Ectodermal cell (in vitro differentiated cells): Measurements from ENCODE around the gene ZNF80.

ENCODE experiments used
- H3K27ac ChIP-seq: 2 replicates; pipeline ENCODE4 v1.7.0; 2013; ENCODE audit warnings: mild to moderate bottlenecking, low read depth, low read length; ENCODE audit not compliant: insufficient read depth, poor library complexity, severe bottlenecking
- H3K27me3 ChIP-seq: 2 replicates; pipeline ENCODE4 v1.7.0; 2013; ENCODE audit warnings: mild to moderate bottlenecking, low read length; ENCODE audit not compliant: insufficient read depth, control insufficient read depth, poor library complexity, severe bottlenecking
- H3K36me3 ChIP-seq: one replicate; pipeline ENCODE4 v1.7.0; 2013; ENCODE audit warnings: low read length; ENCODE audit not compliant: control insufficient read depth, insufficient read depth
- H3K4me1 ChIP-seq: one replicate; pipeline ENCODE4 v1.7.0; 2013; ENCODE audit warnings: low read length; ENCODE audit not compliant: control insufficient read depth, insufficient read depth
- H3K4me3 ChIP-seq: 2 replicates; pipeline ENCODE4 v1.7.0; 2013; ENCODE audit warnings: low read depth, low read length, control low read depth; ENCODE audit not compliant: insufficient read depth
- H3K9me3 ChIP-seq: 2 replicates; pipeline ENCODE4 v1.7.0; 2013; ENCODE audit warnings: mild to moderate bottlenecking, low read length, moderate library complexity; ENCODE audit not compliant: control insufficient read depth
- WGBS, 2 experiments: methylation state at CpG; one replicate each; pipeline ENCODE4 v1.1.7; 2013; ENCODE audit warnings: missing lambda C conversion rate in 2 of 2; 5-methylcytosine and 5-hydroxymethylcytosine counted together

Gene ZNF80

DNA sequence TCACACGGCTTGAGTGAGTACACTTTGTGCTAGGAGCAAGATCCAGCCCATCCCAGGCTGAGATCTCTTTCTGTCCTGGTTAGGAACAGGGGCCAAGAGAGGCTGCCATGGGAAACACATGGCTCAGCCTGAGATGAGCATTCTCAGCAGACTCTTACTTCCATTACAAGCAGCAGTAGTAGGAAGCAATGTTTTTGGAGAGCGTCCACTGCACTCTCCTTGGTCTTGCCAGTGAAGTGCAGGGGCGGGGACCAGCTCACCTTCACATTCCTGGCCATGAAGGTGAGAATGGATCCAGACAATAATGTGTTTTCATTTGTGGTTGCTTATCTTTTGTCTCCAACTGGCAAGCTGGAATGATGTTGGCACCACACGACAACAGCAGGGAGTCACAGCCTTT, 24.7 kb downstream of the ZNF80 start:
- Histone ChIP-seq H3K27ac (no peak overlapping the region), H3K27me3 (no peaks in the 10 kb centered on the region), H3K36me3 (no peaks in the 10 kb centered on the region), H3K4me3 (no peak overlapping the region), H3K9me3 (no peaks in the 10 kb centered on the region), H3K4me1 (peaks cover 10% of the 10 kb centered on the region)
- 93 to 95% methylated on average over 4 of the region's 4 CpGs for WGBS, 2 experiments

DNA sequence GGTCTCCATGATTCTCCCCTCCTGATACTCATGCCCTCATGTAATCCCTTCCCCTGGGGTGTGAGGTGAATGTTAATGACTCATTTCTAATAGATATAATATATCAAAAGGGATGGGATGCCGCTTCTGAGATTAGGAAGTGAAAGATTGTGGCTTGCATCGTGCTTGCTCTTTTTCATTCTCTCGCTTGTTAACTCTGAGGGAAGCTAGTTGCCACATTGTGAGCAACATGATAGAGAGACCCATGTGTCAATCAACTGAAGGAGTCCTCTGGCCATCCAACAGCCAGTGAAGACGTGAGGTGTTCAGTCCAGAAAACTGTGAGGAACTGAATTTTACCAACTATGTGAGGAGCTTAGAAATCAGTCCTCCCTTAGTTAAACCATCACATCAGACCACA, 29.6 kb downstream of the ZNF80 start:
- H3K4me3 ChIP-seq: no peak overlapping the region
- H3K27me3 ChIP-seq: no peaks in the 10 kb centered on the region
- no peaks in the 10 kb centered on the region for H3K36me3 ChIP-seq
- WGBS, 2 experiments: 88 to 90% methylated on average over 4 of the region's 4 CpGs
- H3K4me1 ChIP-seq: no peaks in the 10 kb centered on the region
- H3K27ac ChIP-seq: no peak overlapping the region
- H3K9me3 ChIP-seq: no peaks in the 10 kb centered on the region

DNA sequence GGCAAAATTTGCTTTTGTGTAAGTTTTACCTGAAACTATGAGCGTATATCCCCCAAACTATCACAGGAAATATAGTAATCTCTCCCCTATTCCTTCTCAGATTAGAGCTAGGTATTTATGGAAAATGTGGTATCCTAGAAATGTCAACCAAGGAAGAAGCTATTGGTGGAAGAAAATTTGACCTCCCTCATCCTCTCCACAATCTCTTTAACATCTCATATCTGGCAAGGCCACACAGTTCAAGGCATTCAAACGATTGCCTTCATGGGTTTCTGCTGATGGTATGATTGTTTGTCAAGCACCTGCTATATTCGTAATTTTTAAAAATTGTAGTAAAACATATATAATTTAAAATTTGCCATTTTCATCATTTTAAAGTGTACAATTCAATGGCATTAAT, 31.0 kb downstream of the ZNF80 start:
- Histone ChIP-seq H3K27me3 (no peaks in the 10 kb centered on the region), H3K9me3 (no peaks in the 10 kb centered on the region), H3K4me3 (no peak overlapping the region), H3K4me1 (no peaks in the 10 kb centered on the region), H3K27ac (no peak overlapping the region), H3K36me3 (no peaks in the 10 kb centered on the region)
- WGBS, 2 experiments: 100% methylated on average over 1 of the region's 3 CpGs

DNA sequence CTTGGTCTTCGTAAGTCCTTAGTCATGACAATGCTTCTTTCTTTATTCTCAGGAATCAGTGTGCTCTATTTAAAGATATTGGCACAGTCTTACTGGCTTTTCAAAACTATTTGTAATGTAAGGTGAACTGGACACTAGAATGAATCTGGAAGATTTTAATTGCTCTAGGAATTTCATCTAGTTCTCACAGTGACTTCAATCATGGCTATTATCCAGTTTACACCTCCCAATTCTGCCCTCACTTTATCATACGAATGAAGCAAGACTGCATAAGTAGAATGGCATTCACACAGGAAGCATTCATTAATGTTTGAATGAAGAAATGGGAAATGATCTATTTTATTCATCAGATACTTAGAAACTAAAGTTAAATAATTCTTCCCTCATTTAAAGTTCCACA, 31.8 kb downstream of the ZNF80 start:
- 89 to 100% methylated on average over 1 to 2 of the region's 2 CpGs for WGBS, 2 experiments
- no peaks in the 10 kb centered on the region for H3K36me3 ChIP-seq
- H3K4me1 ChIP-seq: no peaks in the 10 kb centered on the region
- no peaks in the 10 kb centered on the region for H3K27me3 ChIP-seq
- H3K9me3 ChIP-seq: no peaks in the 10 kb centered on the region
- H3K27ac ChIP-seq: no peak overlapping the region
- H3K4me3 ChIP-seq: no peak overlapping the region

DNA sequence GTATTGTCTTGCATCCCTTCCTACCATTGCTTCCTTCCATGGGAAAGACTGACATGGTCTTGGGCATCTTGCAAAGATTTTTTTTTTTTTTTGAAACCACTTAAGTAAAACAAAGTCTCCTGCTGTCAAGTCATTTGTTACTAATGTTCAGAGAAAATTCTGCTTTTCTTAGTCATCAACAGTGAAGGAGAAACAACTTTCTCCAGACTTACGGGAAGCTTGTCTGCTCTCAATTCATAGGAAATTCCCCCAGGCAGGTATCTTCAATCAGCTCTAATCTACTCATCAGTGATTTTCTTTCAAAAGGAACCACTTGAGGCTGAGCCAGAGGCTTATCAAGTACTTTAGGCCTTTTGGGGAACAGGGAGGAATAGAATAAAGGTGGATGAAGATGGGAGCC, 42.6 kb downstream of the ZNF80 start:
- H3K36me3 ChIP-seq: no peaks in the 10 kb centered on the region
- H3K27me3 ChIP-seq: no peaks in the 10 kb centered on the region
- WGBS, 2 experiments: 95 to 100% methylated on average over 1 of the region's 1 CpG
- H3K4me3 ChIP-seq: no peak overlapping the region
- no peak overlapping the region for H3K27ac ChIP-seq
- H3K4me1 ChIP-seq: no peaks in the 10 kb centered on the region
- H3K9me3 ChIP-seq: no peaks in the 10 kb centered on the region

DNA sequence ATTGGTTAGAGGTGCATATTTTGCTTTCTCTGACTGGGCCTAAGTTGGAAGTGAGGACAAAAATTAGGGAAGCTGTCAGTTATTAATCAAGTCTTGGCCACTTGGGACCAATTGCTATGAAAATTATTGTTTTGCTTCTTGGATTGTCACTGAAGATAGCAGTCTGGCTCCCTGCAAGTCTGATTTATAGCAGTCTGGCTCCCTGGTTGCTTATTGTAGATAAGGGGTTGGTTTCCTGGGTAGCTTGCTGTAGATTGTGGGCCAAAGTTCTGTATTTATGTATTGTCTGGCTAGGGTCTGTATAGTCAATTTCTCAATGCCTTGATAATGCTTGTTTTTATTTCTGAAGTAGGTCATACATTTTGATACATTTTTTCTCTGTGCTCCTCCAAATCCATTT, 45.2 kb downstream of the ZNF80 start:
- H3K27me3 ChIP-seq: no peaks in the 10 kb centered on the region
- H3K27ac ChIP-seq: no peak overlapping the region

DNA sequence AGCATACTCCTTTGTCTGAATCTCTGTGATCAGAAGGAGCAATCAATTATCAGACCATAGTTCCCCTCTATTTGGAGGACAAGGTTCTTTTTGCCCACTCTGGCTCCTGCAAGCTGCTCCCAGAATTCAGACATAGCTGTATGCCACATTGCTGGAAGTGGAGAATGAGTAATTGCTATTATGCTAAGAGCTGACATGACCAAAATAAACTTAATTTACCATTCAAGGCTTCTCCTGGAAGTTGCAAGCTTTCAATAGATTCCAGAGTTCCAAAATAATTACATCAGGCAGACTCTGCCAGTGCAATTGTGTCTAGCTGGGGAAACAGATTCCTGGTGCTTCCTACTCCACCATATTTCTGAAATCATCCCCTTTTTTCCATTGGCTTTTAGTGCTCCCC, 50.9 kb downstream of the ZNF80 start:
- Histone ChIP-seq H3K27me3 (no peaks in the 10 kb centered on the region), H3K36me3 (no peaks in the 10 kb centered on the region), H3K4me1 (no peaks in the 10 kb centered on the region), H3K4me3 (no peak overlapping the region), H3K27ac (no peak overlapping the region), H3K9me3 (no peaks in the 10 kb centered on the region)

More for the DNA sequence above, 45.2 kb downstream of the ZNF80 start:
- no peak overlapping the region for H3K4me3 ChIP-seq
- H3K4me1 ChIP-seq: no peaks in the 10 kb centered on the region
- no peaks in the 10 kb centered on the region for H3K36me3 ChIP-seq
- H3K9me3 ChIP-seq: no peaks in the 10 kb centered on the region
